ENCODE results near the gene HAUS7.

Gene HAUS7

DNA sequence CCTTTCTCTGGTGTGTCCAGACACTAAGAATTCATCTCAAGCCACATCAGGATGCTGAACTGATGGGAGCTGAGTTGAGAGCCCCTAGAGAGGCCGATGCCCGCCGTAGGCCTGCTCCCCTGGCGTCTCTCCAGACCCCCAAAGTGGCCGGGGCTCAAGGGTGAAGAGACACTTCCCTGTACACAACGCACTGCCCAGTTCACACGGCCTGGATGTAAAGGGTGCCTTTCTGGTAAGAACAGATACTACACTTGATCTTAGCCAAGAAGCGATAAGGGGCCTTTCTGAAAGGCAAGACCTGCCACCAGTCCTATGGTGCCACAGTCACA, 19.5 kb downstream of the HAUS7 start:
- no peak for DNase-seq

DNA sequence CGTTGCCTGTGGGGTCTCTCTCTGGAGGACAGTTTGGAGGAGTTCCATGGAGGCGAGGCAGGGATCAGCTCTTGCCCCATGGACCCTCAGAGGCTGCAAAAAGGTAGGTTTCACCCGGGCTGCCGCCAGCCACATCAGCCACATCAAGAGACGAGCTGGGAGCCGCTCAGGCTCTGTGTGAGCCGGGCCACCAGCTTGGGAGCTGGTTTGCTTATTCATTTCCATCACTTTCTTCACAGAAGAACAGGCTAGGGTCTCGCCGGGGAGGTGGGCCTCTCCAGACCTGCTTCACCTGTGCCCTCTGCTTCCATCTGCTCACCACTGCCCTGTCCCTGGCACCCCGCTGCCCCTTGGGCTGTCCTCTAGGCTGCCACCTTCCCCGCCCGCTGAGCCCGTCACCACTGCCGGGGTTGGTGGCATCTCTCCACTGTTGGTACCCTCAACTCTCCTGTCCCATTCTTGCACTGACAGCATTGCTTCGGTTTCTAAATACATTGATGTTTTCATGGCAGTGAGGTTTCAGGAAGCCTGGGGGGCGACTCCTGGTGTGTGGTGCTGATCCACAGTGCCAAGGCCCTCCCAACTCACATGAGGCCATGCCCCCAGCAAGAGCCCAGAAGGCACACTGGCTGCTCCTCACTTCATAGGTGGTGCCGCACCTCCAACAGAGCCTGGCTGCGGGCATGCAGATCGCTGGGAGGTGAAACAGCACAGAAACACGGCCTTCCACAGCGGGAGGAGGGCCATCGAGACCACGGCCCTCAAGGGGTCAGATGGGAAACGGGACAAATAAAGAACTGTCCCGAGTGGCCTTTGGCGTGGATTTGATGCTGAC, 20.0 kb downstream of the HAUS7 start:
- no peak for DNase-seq

DNA sequence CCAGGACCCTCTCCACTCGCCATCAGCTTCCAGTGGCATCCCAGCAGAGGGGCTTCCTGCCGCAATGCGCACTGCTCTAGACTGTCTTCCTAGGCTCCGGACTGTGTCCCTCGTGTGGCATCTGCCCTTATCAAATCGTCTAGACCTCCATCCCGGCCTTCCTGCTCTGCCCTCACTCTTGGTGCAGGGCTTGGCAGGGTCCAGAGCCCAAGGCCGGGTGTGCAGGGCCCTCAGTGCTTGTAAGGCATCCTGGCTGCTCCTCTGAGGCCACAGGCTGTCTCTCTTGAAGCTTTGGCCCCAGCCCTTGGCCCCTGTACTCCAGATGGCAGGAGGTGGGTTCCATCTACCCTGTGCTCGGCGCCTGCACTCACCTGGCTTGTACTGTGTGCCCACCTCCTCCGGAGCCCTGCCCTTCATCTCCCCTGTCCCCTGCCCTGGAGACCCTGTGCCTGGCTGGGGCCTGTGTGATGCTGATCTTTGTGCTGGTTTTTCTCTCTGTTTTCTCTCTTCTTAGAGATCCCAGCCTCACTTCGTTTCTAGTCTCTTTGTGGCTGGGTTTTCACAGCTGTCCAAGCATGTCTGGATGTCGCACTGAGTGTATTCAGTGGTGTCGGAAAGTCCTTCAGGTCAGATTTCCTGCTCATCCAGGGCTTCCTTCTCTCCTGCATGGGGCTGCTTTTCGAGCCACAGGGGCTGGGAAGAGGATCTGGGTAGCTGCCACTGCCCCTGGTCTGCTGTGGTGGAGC, 20.8 kb downstream of the HAUS7 start:
- no peak for DNase-seq

DNA sequence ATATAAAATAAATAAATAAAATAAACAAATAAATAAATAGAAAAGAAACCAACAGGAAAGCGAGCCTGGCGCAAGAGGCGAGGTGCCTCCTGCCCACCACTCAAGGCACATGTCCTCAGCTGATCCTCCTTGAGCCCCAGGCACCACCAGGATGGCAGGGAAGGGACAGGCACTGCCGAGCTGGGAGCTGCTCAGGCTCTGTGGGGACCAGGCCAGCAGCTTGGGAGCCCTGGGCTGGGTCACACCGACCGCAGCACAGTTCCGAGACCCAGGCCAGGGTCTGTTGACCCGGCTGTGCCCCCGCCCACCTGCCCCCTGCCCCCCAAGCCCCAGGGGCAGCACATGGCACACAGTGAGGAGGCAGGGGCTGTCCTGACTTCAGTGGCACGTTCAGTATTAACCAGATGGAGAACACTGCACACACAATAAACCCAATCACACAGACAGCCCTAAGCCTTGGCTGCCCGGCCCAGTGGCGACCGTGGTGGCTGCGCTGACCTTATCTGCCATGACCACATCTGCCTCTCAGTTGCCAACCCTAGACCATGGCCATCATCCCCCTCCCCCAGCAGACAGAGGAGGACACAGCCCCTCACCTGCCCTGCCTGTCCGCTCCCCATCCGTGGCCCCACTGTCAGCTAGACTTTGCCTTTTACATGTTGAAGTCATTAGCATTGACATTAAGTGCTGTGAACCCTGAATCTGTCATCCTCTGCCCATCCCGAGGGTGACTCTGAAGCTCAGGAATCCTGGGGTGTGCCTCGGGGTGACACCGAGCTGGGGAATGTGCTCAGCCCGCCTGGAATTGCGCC, 21.6 kb downstream of the HAUS7 start:
- no peak for DNase-seq

DNA sequence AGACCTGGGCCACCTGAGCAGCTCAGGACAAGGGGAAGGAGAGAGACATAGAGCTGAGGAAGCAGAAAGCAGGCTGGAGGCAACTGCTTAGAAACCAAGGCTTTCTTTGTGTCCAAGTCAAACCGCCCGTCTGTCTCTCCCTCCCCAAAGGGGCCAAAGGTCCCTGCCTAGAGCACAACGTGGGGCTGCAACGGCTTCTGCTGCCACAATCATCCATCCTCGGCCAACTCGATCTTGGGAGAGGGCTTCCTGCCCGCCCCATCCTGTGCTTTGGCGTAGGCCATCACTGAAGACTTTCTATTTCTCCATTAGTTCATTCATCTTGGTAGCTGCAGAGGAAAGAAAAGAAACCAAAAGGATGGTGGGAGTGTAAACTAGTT, 22.8 kb downstream of the HAUS7 start:
- DNase-seq: no peak

DNA sequence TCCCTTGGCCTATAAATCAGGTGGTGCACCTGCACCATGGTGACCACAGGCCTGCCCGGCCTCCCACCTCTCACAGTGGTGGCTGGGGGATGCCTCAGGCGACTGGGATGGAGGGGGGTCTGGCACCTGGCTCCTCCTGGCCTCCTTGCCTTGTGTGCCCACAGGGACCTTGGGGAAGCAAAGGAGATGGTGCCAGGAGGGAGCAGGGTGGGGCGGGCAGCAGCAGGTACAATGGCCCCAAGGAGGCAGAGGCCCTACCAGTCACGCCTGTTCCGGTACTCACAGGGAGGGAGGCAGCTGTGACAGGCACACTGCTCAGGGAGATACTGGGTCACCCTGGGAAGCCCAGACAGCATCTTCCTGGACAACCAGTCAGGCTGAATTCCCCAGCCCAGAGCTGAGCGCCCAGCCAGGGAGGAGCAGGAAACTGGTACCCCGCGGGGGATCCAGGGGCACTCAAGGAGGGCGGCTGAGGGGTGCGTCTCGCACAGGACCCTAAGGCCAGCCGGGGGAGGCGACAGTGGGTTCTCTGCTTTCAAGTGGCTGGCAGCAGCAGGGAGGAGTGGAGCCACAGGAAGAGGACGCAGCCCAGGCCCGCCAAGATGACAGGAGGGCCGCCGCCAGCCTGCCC, 23.3 kb downstream of the HAUS7 start:
- no peak for DNase-seq

DNA sequence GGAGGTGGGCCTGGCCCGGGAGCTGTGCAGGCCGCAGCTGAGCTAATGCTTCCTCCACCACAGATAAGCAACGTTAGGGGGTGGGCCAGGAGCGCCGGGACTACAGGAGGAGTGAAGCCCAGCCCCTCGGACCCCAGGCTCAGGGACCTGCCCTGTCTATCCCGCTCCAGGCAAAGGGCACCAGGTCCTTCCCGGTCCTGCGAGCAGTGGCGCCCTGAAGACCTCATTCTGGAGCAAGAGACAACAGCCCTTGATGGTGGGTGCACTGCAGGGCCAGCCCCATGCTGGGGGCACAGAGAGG, 23.8 kb downstream of the HAUS7 start:
- DNase-seq: no peak

DNA sequence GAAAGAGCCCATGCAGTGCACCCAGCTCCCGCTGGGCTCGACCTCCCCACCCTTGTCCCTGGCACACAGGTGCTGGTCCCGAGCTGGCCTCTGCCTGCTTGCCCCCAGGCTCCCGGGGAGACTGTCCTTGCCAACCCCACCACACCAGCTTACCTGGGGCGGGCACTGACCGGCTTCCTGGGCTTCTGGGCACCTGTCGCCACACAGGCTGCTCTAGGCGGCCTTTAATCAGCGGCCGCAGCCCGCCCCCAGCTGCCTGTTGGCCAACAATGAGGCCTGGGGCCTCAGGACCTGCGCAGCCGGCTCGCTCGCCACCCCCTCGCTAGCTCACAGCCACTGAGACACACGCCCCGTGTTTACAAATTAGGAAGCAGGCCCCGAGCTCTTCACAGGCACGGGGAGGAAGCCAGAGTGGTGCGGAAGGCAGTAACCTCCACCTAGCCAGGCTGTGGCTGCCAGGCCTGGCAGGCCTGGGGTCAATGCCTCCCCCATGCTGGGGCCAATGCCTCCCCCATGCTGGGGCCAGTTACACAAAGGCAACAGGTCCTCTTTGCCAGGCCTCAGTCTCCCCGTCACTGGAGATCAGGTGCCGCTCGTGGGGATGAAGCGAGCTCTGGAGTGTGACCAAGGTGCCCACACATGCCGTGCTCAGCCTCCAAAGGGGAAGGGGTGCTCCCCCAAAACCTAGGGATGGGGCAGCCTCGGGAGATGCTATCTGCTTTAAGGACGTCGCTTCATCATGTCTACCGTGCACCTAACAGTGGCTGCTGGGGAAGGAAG, 24.3 kb downstream of the HAUS7 start, which contains the start of gene TREX2:
Gene TREX2 (minus strand): TSS at position 201 of the 780 bp plus-strand sequence. CDS start 626 bp downstream, outside the sequence.
- no peak for DNase-seq

DNA sequence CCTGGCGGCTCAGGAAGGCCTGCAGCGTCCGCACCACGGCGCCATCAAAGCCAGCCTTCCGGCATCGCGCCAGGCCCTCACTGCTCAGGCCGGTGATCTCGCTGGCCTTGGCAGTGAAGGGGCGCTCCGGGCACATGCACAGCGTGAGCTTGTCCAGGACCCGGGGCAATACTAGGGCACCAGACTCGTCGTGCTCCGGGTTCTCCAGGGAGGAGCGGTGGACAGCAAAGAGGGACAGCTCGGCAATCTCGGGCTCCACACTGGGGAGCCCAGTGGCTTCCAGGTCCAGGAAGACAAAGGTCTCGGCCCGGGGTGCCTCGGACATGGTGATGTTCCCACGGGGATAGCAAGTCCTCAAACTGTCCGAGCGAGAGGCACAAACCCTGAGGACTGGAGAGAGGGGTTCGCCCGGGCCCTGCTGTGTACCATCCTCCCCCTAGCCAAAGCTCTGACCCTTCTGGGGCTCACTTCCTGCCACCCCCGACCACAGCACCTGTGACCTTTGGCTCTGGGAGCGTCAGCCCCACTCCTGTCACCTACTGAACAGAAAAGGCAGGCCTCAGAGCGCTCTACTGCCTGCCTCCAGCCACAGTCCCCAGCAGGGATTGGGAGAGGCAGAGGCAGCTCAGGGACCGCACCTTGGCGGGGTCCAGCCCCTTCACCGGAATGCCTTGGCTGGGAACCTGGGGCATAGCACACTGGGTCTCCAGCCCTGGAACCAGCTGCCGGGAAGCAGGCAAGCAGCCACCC, 25.1 kb downstream of the HAUS7 start:
- DNase-seq: no peak

DNA sequence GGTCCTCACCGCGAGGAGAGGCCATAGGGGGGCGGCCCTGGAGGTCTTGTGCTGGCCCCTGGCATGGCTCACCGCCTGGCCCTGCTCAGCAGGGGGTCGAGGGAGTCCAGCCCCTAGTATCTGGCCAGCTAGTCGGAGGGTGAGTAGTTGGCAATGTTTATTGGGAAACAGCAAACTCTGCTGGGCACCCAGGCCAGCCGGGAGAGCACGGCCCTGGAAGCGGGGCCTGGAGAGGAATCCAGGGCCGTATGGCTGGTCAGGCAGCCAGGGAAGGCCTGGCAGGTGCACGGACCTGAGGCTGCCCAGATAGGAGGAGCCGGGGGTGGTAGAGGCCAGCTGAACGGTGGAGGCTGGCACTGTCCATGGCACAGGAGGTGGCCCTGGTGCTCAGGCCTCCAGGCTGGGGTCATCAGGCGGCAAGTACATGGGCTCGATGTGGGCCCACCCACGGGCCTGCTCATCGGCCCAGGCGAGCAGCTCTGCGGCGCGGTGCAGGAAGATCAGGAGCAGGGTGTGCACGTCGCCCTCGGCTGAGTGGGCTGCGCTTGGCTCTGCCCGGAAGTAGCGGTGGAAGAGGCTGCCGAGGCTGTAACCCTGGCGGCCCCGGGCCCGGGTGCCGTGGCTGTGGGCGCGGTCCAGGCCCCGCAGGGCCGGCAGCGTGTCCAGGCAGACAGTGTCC, 25.9 kb downstream of the HAUS7 start:
- no peak for DNase-seq

DNA sequence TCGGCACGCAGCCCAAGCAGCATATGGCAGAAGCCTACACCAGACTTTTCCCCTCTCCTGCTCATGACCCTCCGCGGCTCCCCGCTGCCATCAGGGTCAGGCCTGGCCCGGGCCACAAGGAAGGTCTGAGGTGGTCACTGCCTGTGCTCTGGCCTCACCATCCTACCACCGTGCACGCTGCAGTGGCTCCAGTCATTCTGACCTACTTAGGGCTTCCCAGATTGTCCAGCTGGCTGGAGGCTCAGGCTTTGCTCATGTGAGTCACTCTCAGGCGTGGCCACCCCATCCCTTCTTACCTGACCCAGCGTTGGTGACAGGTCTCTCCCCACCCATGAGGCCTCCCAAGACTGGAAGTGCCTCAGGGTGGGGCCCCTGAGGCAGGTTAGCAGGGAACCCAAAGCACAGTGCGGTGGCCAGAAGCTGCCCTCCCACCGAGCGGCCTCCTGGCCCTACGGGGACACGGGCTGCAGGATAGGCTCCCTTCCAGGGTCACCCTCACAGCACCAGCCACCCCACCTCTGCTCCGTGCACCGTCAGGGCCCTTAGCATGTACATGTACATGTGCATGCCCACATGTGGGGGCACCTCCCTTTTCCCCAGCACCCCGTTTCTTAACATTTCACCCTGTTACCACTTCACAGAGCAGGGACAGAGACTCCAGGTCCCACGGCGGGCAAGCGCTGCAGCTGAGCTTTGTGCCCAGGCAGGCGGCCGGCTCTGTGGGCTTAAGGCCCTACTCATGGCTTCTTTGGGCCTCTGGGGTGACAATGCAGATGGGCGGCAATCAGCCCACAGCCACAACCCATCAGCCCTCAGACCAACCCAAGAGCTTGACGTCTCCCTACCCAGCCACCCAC, 26.7 kb downstream of the HAUS7 start:
- DNase-seq: no peak

DNA sequence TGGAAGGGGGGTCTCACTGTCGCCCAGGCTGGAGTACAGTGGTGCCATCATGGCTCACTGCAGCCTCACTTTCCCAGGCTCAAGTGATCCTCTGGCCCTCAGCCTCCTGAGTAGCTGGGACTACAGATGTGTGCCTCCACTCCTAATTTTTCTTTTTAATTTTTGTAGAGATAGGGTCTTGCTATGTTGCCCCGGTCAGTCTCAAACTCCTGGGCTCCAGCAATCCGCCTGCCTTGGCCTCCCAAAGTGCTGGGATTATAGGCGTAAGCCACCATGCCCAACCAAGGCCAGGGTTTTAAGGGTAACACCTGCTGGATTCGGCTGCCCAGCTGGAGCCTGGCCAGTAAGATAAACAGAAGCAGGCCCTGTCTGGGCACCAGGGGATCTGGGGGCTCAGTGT, 27.9 kb downstream of the HAUS7 start:
- DNase-seq: no peak

DNA sequence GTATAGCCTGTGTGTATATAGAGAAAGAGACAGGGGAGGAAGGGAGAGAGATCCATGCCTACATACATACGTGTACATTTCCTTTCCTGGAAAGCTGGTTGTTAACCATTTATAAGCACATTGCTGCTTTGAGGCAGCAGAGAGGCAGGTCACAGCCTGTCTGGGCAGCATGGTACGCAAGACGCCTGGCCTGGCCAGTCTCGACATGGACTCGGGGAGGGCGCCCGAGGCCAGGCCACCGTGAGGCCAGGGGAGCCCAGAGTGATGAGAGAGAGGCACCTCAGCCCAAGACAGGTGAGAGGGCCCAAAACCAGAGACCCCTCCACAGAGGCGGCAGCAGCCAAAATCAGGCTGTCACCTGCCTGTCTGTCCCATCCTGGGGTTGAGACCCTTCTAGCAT, 28.4 kb downstream of the HAUS7 start:
- DNase-seq: no peak

DNA sequence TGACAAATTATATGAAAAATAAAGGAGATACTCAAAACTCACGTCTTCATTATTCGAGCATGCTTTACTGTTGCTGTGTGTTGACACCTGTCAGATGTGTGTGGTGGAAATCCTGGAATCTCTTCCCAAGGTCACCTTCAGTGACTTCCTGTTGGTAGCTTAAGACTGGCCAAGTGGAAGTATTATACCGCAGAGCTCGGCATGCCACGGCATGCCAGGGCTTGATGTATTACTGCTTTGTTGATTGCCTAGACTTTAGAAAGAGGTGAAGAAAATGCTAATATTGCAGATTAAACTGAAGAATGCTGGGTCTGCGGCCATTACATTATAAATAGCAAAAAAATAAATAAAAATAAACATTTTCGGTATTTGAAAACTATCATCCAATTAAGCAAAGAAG, 29.1 kb downstream of the HAUS7 start:
- no peak for DNase-seq

DNA sequence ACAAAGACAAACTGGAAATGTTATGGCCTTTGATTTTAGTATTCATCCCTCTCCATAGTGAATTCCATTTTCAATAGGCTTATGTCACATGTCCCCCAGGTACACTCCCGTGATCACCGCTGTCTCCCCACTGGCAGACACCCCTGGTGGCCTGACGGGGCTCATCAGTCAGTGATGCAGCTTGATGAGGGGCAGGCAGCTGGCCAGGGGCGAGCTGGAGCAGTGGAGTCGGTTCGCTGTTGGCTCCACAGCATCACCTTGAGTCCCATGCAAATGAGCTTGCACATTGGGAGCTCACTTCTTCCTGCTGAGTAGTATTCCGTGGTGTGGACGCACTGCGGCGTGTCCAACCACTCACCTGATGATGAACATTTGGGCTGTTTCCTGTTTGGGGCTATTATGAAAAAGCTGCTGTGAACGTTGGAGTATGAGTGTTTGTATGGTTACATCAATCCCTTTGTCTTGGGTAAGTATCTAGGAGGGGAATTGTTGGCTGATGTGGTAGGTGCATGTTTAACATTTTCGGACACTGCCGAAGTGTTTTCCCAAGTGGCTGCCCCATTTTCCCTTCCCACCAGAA, 29.7 kb downstream of the HAUS7 start:
- no peak for DNase-seq

DNA sequence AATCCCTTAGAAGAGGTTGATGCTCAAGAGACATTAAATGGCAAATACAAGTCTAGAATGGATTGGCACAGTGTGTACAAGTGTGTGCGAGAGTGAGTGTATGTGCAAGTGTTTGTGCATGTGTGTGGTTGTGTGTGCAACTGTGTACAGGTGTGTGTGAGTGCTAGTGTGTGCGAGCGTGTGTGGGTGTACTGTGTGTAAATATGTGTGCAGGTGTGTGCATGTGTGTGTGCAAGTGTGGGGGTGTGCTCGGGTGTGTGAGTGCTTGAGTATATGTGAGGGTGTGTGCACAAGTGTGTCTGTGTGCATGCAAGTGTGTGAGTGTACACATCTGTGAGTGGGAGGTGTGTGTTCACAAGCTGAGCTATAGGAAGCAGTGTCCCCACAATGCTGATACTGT, 30.4 kb downstream of the HAUS7 start:
- no peak for DNase-seq

DNA sequence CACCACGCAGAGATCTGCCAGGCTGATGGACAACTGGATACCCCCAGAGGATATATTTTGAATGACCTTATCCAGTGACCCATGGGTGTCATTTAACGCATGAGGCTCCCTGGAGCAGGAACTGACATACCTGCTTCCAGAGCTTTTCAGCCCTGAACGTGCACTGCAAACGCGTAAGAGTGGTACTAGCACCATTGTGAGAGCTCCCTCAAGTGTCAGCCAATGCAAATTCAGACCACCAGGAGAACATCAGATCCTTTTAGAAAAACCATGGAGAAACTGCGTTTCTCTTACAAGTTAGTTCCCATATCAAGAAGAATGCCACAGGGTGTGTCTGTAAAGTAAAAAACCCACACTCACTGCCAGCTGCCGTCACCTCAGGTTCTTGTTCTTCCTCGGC, 31.8 kb downstream of the HAUS7 start:
- DNase-seq: no peak

DNA sequence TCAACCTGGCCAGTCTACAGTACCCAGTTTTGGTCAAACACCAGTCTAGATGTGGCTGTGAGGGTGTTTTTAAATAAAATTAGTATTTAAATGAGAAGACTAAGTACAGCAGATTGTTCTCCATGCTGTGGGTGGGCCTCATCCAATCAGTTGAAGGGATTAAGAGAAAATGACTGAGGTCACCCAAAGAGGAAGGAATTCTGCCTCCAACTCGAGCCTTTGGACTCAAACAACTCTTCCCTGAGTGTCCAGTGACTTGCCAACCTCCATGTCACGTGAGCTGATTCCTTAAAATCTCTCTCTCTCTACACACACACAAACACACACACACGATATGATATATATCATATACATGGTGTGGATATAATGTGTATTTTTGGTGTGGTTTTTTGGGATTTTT, 34.5 kb downstream of the HAUS7 start:
- no peak for DNase-seq

DNA sequence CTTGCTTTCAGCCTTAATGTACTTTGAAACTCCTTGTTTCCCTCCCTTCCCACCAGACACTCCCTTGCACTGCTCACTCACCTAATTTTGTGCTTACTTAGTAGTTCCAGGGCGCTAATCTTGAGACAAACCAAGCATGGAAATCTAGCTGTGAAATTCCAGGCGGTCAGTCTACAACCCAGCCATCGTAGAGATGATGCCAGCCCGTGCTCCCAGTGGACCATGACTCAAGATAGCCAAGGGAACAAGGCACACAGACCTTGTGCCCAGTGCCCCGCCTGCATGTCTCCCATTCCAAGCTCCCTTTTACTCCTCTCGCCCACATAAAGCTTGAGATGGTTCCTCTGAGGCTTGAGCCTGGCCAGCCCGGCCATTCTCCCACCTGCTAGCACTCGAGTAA, 35.6 kb downstream of the HAUS7 start:
- no peak for DNase-seq

DNA sequence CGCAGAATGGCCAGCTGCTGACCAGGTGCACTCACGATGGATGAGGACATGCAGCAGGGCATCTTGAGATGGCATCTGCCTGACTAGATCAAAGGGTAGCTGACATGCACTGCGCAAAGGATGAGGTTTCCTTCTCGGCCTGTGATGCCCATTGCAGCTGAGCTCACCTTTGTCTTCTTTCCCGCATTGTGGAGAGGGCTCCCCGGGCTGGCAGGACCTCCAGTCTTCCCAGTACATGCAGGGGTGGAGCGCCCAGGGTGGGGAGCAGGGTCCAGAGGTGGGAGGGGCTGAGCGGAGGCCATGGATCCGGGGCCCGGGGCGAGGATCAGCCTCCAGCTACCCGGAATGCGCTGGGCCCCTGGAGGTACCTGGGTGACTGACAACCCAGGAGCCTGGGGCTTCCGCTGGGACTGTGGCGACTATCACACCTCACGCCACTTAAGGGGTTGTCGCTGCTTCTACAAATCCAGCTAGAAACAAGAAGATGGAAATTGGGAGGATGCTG, 36.5 kb downstream of the HAUS7 start:
- no peak for DNase-seq
